HG02938 (cell line): ENCODE results near the gene MAML3.

Experiments
- ATAC-seq: cut with Tn5 transposase; IDR thresholded peaks from one replicate; pipeline ENCODE4 v1.9.1; 2021; ENCODE audit warnings: mild to moderate bottlenecking, moderate library complexity; ENCODE audit not compliant: unreplicated experiment

The MAML3 gene

DNA sequence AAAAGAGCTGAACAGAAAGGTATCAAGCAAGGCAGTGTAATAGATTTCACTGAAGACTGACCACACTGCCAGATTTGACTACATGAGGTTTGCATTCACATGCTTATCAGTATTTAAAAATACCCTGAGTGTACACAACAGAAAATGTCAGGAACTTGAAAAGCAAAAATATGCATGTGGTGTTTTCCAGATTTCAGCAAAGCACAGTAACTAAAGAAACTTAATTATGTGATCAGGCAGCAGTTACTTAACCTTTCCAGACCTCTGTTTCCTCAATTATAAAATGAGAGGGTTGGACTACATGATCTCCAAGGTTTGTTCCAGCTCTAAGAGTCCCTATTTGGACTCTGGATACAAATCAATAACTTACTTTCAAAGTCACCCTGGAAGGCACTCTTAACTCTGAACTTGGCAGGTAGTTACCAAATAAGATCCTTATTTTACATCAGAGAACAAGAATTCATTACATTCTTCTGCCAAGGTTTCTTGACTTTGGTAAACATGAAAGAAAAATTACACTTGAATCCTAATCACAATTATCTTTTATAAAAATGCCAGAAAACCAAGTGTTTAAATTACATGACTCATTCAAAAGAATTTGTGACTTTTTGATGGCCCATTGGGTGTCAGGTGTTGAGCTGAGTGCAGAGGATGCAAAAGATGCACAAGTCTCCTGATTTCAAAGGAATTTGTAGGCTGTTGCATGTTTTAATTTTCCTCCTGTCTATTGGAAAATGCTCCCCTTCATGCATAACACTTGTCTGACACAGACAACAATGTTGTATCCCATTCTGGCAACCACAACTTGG lies 246.8 kb downstream of the MAML3 start:
- ATAC-seq, result no peak

DNA sequence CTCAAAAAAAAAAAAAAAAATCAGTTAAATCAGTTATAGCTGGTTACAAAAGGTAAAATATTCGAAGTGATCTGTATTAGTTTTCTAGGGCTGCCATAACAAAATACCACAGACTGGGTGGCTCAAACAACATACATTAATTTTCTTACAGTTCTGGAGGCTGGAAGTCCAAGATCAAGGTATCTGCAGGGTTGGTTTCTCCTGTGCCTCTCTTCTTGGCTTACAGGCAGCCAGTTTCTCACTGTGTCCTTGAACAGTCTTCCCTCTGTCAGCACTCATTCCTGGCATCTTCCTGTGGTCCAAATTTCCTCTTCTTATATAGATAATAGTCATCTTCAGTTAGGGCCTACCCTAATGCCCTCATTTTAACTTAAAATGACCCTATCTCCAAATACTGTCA lies 248.5 kb downstream of the MAML3 start:
- no peak for ATAC-seq

DNA sequence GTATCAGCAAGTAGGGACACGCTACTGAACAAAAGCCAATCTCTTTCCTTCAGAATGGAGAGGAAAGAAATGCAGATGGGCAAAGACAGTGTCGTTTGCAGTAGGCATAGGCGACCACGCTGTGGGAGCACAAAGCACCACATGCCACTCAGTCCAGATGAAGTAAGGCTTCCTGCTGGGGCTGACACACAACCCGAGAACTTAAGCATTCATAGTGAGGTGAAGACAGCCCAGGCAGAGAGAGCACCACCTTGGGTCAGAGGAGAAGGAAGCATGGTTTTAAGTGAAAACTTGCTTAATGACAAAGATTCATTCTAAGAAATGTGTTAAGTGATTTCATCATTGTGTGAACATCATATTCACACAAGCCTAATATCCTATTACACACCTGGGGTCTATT lies 249.6 kb downstream of the MAML3 start:
- no peak for ATAC-seq

DNA sequence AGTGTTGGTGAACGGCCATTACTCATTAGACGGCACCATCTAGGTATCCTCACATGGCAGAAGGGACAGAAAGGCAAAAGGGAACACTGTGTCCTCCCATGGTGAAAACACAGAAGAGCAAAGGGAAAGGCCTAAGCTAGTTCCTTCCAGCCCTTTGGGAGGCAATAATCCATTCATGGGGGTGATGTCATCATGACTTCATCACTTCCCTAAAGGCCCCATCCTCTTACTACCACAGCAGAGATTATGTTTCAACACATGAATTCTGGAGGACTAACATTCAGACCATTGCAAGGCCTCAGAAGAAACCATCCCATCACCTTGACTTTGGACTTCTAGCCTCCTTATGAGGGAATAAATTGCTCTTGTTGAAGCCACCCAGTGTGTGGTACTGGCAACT lies 250.1 kb downstream of the MAML3 start:
- ATAC-seq, result no peak

DNA sequence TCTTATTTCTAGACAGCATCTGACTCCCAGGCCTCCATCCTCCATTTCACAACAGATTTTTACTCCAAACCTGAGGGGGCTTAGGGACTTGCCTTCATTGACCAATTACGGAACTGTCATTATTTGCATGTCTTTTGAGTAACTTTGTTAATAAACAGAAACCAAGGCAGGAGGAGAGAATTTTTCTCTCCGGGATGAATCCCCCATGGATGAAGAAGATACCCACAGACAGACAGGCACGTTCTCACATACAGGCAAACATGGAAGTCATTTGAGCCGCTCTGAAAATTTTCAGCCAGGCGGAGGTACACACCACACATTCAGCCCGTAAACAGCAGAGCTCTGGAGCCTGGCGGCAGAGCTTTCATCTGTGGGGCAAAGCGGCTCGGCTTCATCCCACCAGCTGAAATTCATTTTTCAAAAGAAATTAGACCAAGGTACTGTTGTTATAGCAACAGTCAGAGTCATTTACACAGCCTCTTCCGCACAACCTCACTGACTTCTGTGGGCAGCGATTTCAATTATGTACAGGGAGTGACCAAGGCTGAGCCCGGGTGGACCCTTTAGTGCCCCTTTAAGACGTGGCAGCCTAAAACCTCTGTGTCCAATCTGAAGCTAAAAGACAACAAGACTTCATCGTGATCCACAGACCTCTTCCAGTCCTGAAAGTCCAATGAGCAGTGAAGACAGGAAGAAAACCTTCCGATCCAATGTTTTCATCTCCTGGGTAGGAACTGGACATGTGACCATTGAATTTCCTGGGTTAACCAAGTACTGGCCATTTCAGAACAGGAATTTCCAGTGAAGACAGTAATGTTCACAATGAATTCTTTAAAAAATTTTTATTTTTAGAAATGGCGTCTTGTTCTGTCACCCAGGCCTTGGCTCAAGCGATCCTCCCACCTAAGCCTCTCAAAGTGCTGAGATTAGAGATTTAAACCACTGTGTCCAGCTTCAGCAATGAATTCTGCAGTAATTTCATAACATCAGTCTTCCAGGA lies 251.4 kb downstream of the MAML3 start:
- ATAC-seq, result no peak

DNA sequence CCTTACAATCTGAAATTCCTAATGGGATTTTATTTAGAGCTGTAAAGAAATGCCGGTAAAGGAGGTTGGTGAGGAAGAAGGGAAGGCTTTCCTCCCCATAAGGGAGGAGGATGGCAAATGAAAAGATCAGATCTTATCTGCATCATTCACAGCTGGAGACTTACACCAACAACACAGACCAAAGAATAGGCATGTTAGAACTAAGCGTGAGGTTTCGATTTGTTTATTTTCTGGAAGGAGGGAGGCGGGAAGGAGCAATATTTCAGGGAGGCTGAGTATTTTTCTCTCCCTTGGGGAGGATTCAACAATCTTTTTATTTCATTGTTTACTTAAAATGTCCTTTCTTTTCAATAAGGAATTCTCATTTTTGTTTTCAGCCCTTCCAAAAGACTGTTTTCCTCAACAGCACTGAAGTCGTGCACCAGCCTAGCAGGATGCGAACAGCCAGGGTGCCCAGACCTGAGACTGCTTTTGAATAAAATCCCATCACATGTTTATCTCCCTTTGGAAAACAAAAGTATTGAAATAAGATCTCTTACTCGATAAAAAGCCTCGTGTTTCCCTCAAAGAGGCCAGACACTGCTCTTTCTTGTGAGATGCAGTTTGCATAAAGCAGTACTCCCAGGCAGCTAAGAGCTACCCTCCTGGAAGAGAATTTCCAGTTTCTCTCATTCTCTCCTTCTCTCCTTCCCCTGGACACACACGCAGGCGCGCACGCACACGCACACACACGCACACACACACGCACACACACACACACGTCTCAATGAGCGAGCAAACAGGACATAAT lies 252.3 kb downstream of the MAML3 start:
- ATAC-seq, result no peak

DNA sequence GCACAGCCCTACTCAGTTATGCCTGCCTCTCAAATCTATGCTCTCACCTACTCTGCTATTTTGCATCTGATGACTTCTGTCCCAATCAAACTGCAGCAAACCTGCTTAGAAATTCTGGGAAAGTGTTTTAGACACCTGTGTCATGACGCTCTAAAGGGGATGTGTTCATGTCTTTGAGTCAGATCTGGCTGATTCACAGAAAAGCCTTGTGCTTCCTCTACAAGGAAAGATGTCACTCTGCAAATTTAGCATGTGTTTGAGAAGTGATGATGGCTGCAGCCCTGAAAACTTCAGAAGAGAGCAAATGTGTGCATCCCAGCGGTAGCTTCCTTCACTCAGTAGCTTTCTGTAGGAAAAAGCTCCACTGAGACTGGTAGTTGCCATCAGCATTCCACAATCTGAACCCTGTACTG lies 253.0 kb downstream of the MAML3 start:
- no peak for ATAC-seq

DNA sequence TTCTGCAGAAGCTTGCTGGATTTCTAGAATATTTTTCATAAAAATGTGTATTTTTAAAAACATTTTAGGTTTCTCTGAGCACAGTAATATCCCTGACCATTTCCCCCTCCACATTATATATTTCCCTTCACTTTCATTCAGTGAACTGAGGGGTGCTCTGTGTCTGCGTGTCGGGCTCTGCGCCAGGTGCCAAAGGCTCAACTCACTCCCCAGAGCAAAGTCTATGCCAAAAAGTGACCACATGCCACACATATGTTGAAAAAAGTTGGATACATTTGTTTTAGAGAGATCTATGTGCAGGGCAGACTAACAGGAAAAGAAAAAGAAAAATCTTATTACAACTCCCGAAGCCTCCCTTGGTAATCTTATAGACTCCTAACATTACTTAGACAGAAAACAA lies 254.6 kb downstream of the MAML3 start:
- ATAC-seq, result no peak

DNA sequence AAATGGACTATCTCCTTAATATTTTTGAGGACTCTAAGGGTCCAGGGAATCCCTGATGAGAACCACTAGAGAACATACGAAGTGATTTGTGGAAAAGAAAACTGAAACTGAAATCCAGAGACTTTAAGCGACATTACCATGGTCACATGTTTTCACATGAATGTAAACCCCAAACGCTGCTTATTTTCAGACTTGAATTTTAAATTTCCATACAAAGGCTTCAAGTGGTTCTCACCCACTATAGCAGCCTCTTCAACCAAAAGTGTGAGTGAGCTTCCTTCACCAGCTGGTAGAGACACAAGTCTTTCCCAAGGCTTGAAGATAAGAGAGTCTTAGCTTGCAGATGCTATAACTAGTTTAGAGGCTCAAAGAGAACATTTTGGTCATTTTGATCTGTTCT lies 255.7 kb downstream of the MAML3 start:
- no peak for ATAC-seq

DNA sequence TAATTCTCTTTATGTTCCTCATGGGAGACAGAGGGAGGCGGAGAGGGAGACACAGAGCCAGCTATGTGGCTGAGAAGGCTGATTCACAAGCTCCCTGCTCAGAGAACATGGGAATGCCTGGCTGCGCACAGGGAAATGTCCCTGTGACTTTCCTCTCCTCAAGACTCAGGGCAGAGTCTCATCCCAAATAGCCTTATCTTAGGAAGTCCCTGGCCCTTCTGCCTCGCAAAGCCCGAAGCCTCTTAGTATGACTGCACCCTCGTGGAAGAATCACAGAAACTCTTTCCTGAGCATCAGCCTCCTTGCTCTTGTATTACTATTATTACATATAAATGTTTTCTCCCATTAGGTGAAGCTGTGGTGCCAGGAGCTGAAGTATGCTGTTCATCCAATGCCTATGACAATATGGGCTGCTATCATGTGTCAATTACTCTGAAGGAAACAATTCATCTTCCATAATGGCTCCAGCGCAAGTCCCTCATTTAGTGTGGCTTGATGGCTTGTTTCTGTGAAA lies 257.8 kb downstream of the MAML3 start:
- ATAC-seq, result no peak

DNA sequence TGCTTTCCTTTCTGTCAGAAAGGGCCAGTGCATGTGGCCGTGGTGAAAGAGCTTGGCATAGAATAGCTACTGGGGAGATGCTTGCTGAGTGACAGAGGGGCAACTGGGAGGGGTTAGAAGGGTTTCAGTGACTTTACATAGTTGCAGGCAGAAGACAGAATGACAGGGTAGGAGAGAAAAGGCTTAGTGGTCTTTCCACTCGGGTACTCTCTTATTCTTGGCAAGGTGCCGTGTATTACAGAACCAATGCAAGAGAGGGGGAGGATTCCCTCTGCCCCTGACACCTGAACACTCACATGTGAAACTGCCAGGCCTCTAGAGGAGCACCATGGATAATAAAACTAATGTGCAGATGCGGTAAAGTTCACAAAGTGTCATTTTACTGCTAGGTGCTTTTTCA lies 260.2 kb downstream of the MAML3 start:
- ATAC-seq, result no peak

DNA sequence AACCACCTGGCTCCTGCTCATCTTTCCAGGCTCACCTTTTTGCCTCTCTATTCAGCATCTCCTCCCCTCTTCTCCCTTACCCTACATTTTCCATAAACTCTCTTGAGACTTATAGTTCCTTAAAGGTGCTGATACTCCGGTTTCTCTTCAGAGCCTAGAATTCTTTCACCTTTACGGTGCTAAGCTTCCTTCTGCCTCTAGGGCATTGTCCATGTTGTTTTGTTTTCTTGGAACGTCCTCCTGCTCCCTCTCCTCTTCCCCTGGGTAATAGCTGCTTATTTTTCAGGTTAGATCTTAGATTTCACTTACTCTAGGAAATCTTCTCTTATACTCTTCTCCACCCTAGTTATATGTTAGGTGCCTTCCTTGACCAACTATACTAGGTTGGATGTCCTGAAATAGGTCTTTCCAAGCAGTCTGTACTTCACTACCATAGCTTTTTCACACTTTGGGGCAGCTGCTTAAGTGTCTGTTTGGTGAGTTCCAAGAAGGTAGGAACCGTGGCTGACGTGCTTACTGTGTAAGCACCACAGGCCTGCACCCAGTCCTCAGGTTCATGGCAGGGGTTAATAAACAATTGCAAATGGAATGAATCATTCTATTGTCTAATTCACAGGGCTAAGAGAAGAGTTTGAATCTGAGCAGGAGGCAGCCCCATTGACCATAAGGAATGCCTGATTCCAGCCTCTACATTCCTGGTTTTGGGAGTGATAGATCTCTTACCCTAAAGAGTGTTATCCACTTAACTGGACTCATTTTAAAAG lies 260.8 kb downstream of the MAML3 start:
- ATAC-seq, result no peak

DNA sequence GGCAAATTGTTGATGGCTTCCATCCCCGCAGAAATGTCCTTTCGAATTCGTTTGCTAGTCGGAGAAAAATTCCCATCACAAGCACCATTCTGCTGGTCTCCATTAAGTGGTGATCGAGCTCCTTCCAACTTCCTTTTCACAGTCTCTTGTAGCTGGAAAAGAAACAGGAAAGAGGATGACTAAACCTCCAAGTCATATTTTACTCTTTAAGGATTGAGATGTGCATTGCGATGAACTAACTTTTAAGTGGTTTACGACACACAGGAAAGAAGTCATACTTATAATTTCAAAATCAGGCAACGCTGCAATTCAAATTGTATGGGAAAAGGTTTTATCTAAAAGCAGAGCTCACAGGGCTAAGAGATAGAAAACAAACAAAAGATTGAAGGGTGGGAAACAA lies 263.2 kb downstream of the MAML3 start:
- no peak for ATAC-seq

DNA sequence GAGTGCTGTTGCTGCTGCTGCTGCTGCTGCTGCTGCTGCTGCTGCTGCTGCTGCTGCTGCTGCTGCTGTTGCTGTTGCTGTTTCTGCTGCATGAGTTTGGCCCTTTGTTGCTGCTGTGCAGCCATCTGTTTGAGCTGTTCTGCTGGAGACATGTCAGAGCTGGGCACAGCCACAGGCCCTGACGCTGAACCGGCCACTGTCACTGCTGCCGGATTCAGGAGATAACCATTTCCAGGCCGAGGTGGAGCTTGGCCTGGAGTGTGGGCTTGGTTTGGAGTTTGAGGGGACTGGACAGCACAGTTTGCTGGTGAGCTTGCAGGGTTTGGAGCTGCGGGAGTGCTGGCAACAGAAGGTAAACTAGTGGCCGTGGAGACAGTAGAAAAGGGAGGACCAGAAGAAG lies 264.1 kb downstream of the MAML3 start:
- no peak for ATAC-seq

DNA sequence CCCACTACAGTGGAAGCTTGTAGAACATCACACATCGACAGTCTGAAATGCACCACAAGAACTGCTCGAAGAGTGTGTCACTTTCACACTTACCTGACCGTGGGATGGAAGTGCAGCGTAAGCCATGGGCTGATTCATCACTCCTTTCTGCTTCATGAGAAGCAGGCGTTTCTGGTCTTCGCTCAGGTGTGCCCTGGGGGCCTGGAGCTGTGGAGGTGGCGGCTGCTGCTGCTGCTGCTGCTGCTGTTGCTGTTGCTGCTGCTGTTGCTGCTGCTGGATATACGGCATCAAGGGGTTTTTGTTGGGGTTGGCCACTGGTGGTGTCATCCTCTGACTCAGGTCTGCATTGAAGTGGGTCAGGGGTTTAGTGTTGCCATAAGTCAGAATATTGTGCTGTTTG lies 264.7 kb downstream of the MAML3 start:
- no peak for ATAC-seq

DNA sequence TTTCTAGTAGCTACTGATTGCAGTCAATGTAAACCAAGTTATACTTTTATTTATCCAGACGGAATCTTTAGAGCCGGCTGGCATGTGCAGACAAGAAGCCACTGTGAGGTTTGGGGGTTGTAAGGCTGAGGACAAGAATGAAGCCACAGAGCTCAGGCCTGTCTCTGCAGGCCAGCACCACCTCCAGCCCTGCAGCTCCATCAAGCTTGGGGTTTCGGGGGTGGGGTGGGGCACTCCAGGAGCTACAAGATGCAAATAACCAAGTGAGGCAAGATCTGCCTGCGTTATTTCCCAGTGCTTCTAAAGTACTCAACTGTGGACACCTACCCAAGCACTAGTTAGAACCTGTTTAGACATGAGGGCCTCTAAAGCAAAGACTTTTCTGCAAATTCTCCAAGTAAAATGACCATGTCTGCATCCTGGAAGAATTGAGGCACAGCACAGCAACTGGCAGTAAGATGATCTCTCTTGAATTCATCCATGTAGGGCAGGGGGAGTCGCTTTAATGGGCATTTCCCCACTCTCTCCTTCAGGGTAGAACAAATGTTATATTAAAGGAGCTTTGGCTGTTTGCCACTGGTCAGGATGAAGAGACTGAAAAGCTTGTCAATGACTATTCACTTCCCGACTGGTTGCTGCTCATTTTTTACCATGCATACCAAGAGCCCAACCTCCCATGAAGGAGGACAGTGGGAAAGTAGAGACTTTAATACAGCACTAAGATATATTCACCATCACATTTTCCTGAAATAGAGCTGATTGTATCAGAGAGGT lies 265.8 kb downstream of the MAML3 start:
- no peak for ATAC-seq

DNA sequence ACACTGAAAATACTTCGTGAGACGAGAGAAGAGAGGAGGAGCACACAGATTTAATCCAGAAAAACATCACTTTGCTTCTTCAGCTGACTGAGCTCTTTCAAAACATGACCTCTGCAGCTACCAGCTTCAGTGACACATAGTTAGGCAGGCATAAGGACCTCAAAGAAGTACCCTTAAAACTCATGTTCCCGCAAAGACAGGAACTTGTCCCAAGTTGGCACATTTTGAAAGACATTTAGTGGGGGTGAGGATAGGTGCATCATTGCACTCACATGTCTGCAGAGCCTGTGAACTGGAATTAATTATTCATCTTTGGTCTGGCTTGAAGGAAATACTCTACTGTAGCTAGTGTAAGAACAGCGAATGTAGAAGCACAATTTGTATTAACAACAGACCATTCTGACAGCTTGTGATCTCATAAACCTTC lies 266.6 kb downstream of the MAML3 start:
- ATAC-seq, result no peak

DNA sequence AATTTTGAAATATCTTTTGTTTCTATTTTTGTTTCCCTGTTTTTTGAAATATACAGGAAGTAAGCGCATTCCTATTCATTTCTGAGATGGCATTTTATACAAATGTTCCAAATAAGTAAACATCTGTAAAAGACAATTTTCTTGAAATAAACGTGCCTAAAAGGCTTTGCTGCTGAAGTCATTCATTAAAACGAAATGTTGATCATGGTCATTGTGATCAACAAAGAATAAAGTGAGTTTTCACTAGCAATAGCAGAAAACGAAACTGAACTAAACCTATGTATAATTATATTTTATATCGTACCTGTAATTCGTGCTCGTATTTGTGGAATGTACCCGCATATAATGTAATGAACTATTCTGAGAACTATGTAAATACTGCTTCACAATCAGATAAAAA lies 267.2 kb downstream of the MAML3 start:
- no peak for ATAC-seq

DNA sequence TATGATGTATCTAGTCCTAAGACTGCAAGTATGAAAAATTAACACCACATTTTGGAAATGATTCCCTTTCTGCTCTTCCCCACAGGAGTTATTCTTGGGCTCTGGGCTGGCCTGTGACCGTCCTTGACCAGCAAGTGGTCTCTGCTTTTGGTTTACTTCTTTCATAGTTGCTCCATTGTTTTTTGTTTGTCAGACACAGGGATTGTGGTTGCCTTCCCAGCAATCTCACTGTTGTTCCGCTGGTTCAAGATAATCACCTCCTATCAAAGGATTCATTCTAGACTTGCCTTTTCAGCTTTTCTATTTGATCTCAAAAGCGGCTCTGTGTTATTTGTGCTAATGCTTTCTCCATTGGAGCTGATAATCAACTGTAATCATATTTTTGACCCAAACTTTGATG lies 269.5 kb downstream of the MAML3 start:
- ATAC-seq, result no peak
